CD14-positive monocyte (primary cell): ENCODE measurements around the gene ZP4. TPM values are rescaled to one million over a fixed set of nuclear protein-coding genes. Genes with fewer than 3 reads are reported as not detected.

ENCODE experiments used
- DNase-seq, 3 donors: peaks; one replicate each; pipeline ENCODE4 v3.0.0-alpha.2; 2011 to 2022
- H2AFZ ChIP-seq: 2 replicates; pipeline ENCODE4 v1.6.0; 2012; ENCODE audit warnings: mild to moderate bottlenecking, low read depth, low read length, inconsistent platforms; ENCODE audit not compliant: insufficient read depth, poor library complexity, severe bottlenecking
- H3K27ac ChIP-seq, 2 donors: 1 replicate in 1 of 2; 2 replicates in 1 of 2; pipeline ENCODE4 v1.5.1; 2012 to 2013; ENCODE audit warnings: low read length in 2 of 2, control low read depth in 1 of 2, inconsistent platforms in 1 of 2, low read depth in 1 of 2, mild to moderate bottlenecking in 1 of 2
- H3K27me3 ChIP-seq, 2 donors: one replicate each; pipeline versions ENCODE4 v1.6.0 to v1.6.1; 2011 to 2013; ENCODE audit warnings: low read length in 2 of 2; ENCODE audit not compliant: control insufficient read depth in 2 of 2, insufficient read depth in 2 of 2
- H3K36me3 ChIP-seq, 2 donors: replicated peaks in 1 of 2; 1 replicate in 1 of 2; 2 replicates in 1 of 2; pipeline versions ENCODE4 v1.5.1 to v1.6.1; 2012 to 2013; ENCODE audit warnings: low read length in 2 of 2, control low read depth in 1 of 2, inconsistent platforms in 1 of 2, mild to moderate bottlenecking in 1 of 2; ENCODE audit not compliant: insufficient read depth in 2 of 2, control insufficient read depth in 1 of 2
- H3K4me1 ChIP-seq, 2 donors: 1 replicate in 1 of 2; 2 replicates in 1 of 2; pipeline versions ENCODE4 v1.5.1 to v1.6.1; 2012 to 2013; ENCODE audit warnings: low read length in 2 of 2, control low read depth in 1 of 2, inconsistent platforms in 1 of 2, mild to moderate bottlenecking in 1 of 2, moderate library complexity in 1 of 2; ENCODE audit not compliant: insufficient read depth in 2 of 2, control insufficient read depth in 1 of 2
- H3K4me2 ChIP-seq: replicated peaks from 2 replicates; pipeline ENCODE3; 2012; ENCODE audit warnings: low read length, moderate library complexity, mild to moderate bottlenecking; ENCODE audit not compliant: poor library complexity, severe bottlenecking; ENCODE audit errors: extremely low read depth
- H3K4me3 ChIP-seq, 3 experiments: fragments of 200-600 bp in 1 of 3; sonication (generic) in 1 of 3; replicated peaks in 1 of 3; 1 replicate in 2 of 3; 2 replicates in 1 of 3; pipeline ENCODE4 v1.5.1; 2011 to 2013; ENCODE audit warnings: low read length in 3 of 3, mild to moderate bottlenecking in 3 of 3, control low read depth in 2 of 3, low read depth in 2 of 3, inconsistent platforms in 1 of 3, moderate library complexity in 1 of 3
- H3K79me2 ChIP-seq: 2 replicates; pipeline ENCODE4 v1.6.0; 2012; ENCODE audit warnings: mild to moderate bottlenecking, control low read depth, inconsistent platforms, low read length, moderate library complexity; ENCODE audit not compliant: insufficient read depth
- H3K9ac ChIP-seq: 2 replicates; pipeline ENCODE4 v1.6.0; 2017; ENCODE audit warnings: low read length, mild to moderate bottlenecking; ENCODE audit not compliant: insufficient read depth, poor library complexity, severe bottlenecking
- H3K9me3 ChIP-seq, 2 donors: replicated peaks in 1 of 2; 1 replicate in 1 of 2; 2 replicates in 1 of 2; pipeline versions ENCODE4 v1.5.1 to v1.6.1; 2012 to 2013; ENCODE audit warnings: low read length in 2 of 2, control low read depth in 1 of 2; ENCODE audit not compliant: control insufficient read depth in 1 of 2, insufficient read depth in 1 of 2
- H4K20me1 ChIP-seq: 2 replicates; pipeline ENCODE4 v1.6.0; 2012; ENCODE audit warnings: mild to moderate bottlenecking, low read length, control low read depth, moderate library complexity; ENCODE audit not compliant: insufficient read depth
- H3K27ac Mint-ChIP-seq, 7 donors: one replicate each; pipeline ENCODE4 v1.8.0; 2020; ENCODE audit warnings: mild to moderate bottlenecking in 7 of 7, mixed read lengths in 7 of 7, moderate library complexity in 6 of 7, inconsistent platforms in 2 of 7
- H3K27me3 Mint-ChIP-seq, 3 donors: one replicate each; pipeline ENCODE4 v1.8.0; 2021 to 2022; ENCODE audit warnings: low read depth in 3 of 3, mild to moderate bottlenecking in 3 of 3, mixed read lengths in 3 of 3, moderate library complexity in 3 of 3, inconsistent platforms in 1 of 3
- H3K36me3 Mint-ChIP-seq, 2 donors: one replicate each; pipeline ENCODE4 v1.8.0; 2020; ENCODE audit warnings: mixed read lengths in 2 of 2, inconsistent platforms in 1 of 2, mild to moderate bottlenecking in 1 of 2
- H3K4me1 Mint-ChIP-seq: one replicate; pipeline ENCODE4 v1.8.0; 2020; ENCODE audit warnings: mild to moderate bottlenecking, mixed read lengths
- H3K4me3 Mint-ChIP-seq, 2 donors: one replicate each; pipeline ENCODE4 v1.8.0; 2020; ENCODE audit warnings: mild to moderate bottlenecking in 2 of 2, mixed read lengths in 2 of 2, moderate library complexity in 1 of 2
- H3K9me3 Mint-ChIP-seq, 7 donors: one replicate each; pipeline ENCODE4 v1.8.0; 2020 to 2022; ENCODE audit warnings: mixed read lengths in 7 of 7, mild to moderate bottlenecking in 6 of 7, moderate library complexity in 6 of 7, inconsistent platforms in 2 of 7
- WGBS: methylation state at CpG from one replicate; pipeline ENCODE4 v1.1.5; 2013; ENCODE audit warnings: missing lambda C conversion rate; ENCODE audit not compliant: insufficient coverage; 5-methylcytosine and 5-hydroxymethylcytosine counted together
- intact Hi-C, 2 donors: fragments of 100-400 bp; cut with micrococcal nuclease; formaldehyde crosslinking; loops; one replicate each; pipeline versions ENCODE4 v1.15.0 to v1.15.1; 2023
- polyA plus RNA-seq, 3 donors: library from polyadenylated mRNA; depleted of rRNA in 1 of 3; unstranded in 2 of 3; stranded (reverse) in 1 of 3; fragments of 300-500 nt in 2 of 3; fragments of >200 nt in 1 of 3; fragmentation: Illumina TruSeq in 2 of 3; gene quantifications; 1 replicate in 2 of 3; 2 replicates in 1 of 3; pipeline ENCODE4 v1.2.3, GENCODE V29; 2012 to 2021
- TF ChIP-seq, protein P1 (sequence below): fragments of 200-600 bp; IDR thresholded peaks from one replicate; pipeline ENCODE4 v1.8.0; 2022; ENCODE audit warnings: antibody characterized with exemption, mild to moderate bottlenecking

The ZP4 gene
- polyA plus RNA-seq, 3 donors, result not detected

DNA sequence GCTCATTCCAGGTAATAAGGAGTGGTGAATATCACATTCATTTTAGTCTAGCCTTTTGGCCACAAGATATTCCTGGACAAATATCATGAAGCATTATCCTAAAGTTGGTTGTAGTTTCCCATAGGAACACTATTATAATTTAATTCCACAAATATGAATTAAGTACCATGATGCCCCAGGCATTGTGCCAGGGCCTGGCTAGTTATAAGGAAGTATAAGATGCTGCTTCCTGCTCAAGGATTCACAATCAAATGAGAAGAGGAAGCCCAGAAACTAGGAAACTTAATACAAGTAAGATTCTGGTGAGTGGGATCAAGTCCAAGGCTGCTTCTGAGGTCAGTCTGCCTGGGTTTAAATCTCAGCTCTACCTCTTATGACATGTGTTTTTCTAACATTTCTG is 30.6 kb upstream of the ZP4 start:
- H3K4me3 Mint-ChIP-seq, result no peak overlapping the region
- H3K27ac ChIP-seq, result no peak overlapping the region
- no peaks in the 10 kb centered on the region for H3K4me1 Mint-ChIP-seq
- intact Hi-C loops, result no loop called here
- no peak overlapping the region for H3K4me2 ChIP-seq
- no peak overlapping the region for H3K4me3 ChIP-seq
- no peaks in the 10 kb centered on the region for H4K20me1 ChIP-seq
- H3K4me1 ChIP-seq, result no peaks in the 10 kb centered on the region
- no peak overlapping the region for H3K9ac ChIP-seq
- no peak for DNase-seq
- H3K27ac Mint-ChIP-seq, result no peak overlapping the region
- H3K27me3 Mint-ChIP-seq, result no peaks in the 10 kb centered on the region
- no peak overlapping the region for H2AFZ ChIP-seq
- H3K36me3 Mint-ChIP-seq, result no peaks in the 10 kb centered on the region
- peaks cover 14 to 31% (median 20%) of the 10 kb centered on the region in 7 donors for H3K9me3 Mint-ChIP-seq
- TF ChIP-seq, protein P1, sequence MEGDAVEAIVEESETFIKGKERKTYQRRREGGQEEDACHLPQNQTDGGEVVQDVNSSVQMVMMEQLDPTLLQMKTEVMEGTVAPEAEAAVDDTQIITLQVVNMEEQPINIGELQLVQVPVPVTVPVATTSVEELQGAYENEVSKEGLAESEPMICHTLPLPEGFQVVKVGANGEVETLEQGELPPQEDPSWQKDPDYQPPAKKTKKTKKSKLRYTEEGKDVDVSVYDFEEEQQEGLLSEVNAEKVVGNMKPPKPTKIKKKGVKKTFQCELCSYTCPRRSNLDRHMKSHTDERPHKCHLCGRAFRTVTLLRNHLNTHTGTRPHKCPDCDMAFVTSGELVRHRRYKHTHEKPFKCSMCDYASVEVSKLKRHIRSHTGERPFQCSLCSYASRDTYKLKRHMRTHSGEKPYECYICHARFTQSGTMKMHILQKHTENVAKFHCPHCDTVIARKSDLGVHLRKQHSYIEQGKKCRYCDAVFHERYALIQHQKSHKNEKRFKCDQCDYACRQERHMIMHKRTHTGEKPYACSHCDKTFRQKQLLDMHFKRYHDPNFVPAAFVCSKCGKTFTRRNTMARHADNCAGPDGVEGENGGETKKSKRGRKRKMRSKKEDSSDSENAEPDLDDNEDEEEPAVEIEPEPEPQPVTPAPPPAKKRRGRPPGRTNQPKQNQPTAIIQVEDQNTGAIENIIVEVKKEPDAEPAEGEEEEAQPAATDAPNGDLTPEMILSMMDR, result no peak
- H3K27me3 ChIP-seq, result no peaks in the 10 kb centered on the region
- peaks cover 16 to 27% of the 10 kb centered on the region in 2 donors for H3K9me3 ChIP-seq
- H3K79me2 ChIP-seq, result no peaks in the 10 kb centered on the region
- no peaks in the 10 kb centered on the region for H3K36me3 ChIP-seq

DNA sequence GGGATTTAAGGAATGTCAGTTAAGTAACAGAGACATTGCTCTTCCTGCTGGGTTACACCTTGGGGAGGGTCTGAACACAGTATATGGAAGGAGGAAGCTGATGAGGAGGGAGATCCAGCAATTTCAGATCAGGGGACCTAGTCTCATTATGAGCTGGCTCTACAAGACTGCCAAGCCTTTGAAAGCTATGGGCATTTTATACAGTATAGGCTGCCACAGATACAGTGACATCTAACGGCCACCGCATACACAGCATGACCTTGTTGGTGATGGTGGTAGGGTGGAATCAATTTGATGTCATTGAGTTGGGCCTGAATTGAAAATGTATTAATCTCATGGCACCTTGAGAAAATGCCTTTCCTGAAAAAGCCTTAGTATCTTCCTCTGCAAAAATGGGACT is 22.6 kb upstream of the ZP4 start:
- WGBS, result 100% methylated on average over 1 of the region's 2 CpGs
- H4K20me1 ChIP-seq, result no peaks in the 10 kb centered on the region
- H3K4me2 ChIP-seq, result no peak overlapping the region
- no peak overlapping the region for H3K4me3 Mint-ChIP-seq
- peaks cover 18 to 35% (median 22%) of the 10 kb centered on the region in 7 donors for H3K9me3 Mint-ChIP-seq
- no peak overlapping the region for H3K27ac ChIP-seq
- no peak for DNase-seq
- peak overlapping the region in 1 of 7 donors; percentile 22 for H3K27ac Mint-ChIP-seq
- intact Hi-C loops, result no loop called here
- no peaks in the 10 kb centered on the region for H3K27me3 Mint-ChIP-seq
- peaks cover 19 to 25% of the 10 kb centered on the region in 2 donors for H3K9me3 ChIP-seq
- H3K4me1 ChIP-seq, result no peaks in the 10 kb centered on the region
- no peaks in the 10 kb centered on the region for H3K36me3 ChIP-seq
- no peaks in the 10 kb centered on the region for H3K4me1 Mint-ChIP-seq
- H3K9ac ChIP-seq, result no peak overlapping the region
- TF ChIP-seq, protein P1, result no peak
- no peaks in the 10 kb centered on the region for H3K79me2 ChIP-seq
- H3K27me3 ChIP-seq, result no peaks in the 10 kb centered on the region
- H3K36me3 Mint-ChIP-seq, result no peaks in the 10 kb centered on the region
- H3K4me3 ChIP-seq, result no peak overlapping the region
- H2AFZ ChIP-seq, result no peak overlapping the region
